SK-N-SH (cell line): ENCODE measurements around the gene MED16. TPM values are rescaled to one million over a fixed set of nuclear protein-coding genes. Genes with fewer than 3 reads are reported as not detected.

Experiments used
- CTCF ChIA-PET: fragments of 300-600, 350-600 bp; formaldehyde crosslinking; extraction: SDS; loops from one replicate; lab custom pipeline; 2021; lab: Yijun Ruan, JAX
- POLR2A ChIA-PET: fragments of 350-600 bp; sonication (Branson Sonifier 250); formaldehyde crosslinking; extraction: SDS; loops from one replicate; lab custom pipeline; 2020; ENCODE audit warnings: antibody characterized with exemption, inconsistent platforms; lab: Yijun Ruan, JAX
- DNase-seq: peaks from one replicate; pipeline ENCODE4 v3.0.0; 2012
- H2AFZ ChIP-seq: fragments of 200-600 bp; sonication (generic); 2 replicates; pipeline ENCODE4 v1.8.1; 2016; ENCODE audit warnings: antibody characterized with exemption, mild to moderate bottlenecking, low read depth
- H3F3A ChIP-seq: fragments of 200-600 bp; sonication (generic); replicated peaks from 2 replicates; pipeline ENCODE3; 2016; ENCODE audit warnings: antibody characterized with exemption, mild to moderate bottlenecking; ENCODE audit not compliant: insufficient read depth
- H3K27ac ChIP-seq, 2 experiments: fragments of 200-500 bp in 1 of 2; fragments of 200-600 bp in 1 of 2; sonication (Bioruptor generic) in 1 of 2; sonication (generic), shearing (Covaris generic) in 1 of 2; 2 replicates each; pipeline versions ENCODE4 v1.5.1 to v1.6.1; 2014 to 2016; ENCODE audit warnings: low read depth in 2 of 2, inconsistent platforms in 1 of 2, low read length in 1 of 2, mild to moderate bottlenecking in 1 of 2, mixed read lengths in 1 of 2
- H3K27me3 ChIP-seq: fragments of 200-600 bp; sonication (generic), shearing (Covaris generic); 2 replicates; pipeline ENCODE4 v1.6.1; 2016; ENCODE audit warnings: mixed run types; ENCODE audit not compliant: insufficient read depth
- H3K36me3 ChIP-seq, 2 experiments: fragments of 200-500 bp in 1 of 2; fragments of 200-600 bp in 1 of 2; sonication (Bioruptor generic) in 1 of 2; sonication (generic) in 1 of 2; replicated peaks in 1 of 2; 2 replicates each; pipeline versions ENCODE3 to v1.5.1; 2014 to 2016; ENCODE audit warnings: low read length in 1 of 2, mild to moderate bottlenecking in 1 of 2; ENCODE audit not compliant: insufficient read depth in 2 of 2, control insufficient read depth in 1 of 2
- H3K4me1 ChIP-seq, 2 experiments: fragments of 200-500 bp in 1 of 2; fragments of 200-600 bp in 1 of 2; sonication (Bioruptor generic) in 1 of 2; sonication (generic), shearing (Covaris generic) in 1 of 2; 2 replicates each; pipeline versions ENCODE4 v1.5.1 to v1.6.1; 2014 to 2016; ENCODE audit warnings: low read depth in 1 of 2, low read length in 1 of 2, mixed run types in 1 of 2; ENCODE audit not compliant: insufficient read depth in 2 of 2, control insufficient read depth in 1 of 2
- H3K4me2 ChIP-seq: fragments of 200-600 bp; sonication (generic), shearing (Covaris generic); 2 replicates; pipeline ENCODE4 v1.6.1; 2017; ENCODE audit warnings: mixed run types
- H3K4me3 ChIP-seq, 2 experiments: fragments of 200-500 bp in 1 of 2; fragments of 200-600 bp in 1 of 2; sonication (Bioruptor generic) in 1 of 2; sonication (generic), shearing (Covaris generic) in 1 of 2; 2 replicates each; pipeline versions ENCODE4 v1.5.1 to v1.8.1; 2014 to 2016; ENCODE audit warnings: low read depth in 2 of 2, inconsistent platforms in 1 of 2, low read length in 1 of 2, mild to moderate bottlenecking in 1 of 2, mixed read lengths in 1 of 2, moderate library complexity in 1 of 2
- H3K79me2 ChIP-seq: fragments of 200-600 bp; sonication (generic); 2 replicates; pipeline ENCODE4 v1.8.1; 2017; ENCODE audit warnings: mild to moderate bottlenecking; ENCODE audit not compliant: insufficient read depth
- H3K9ac ChIP-seq: fragments of 200-600 bp; sonication (generic); 2 replicates; pipeline ENCODE4 v1.6.1; 2017; ENCODE audit warnings: mixed run types
- H3K9me2 ChIP-seq: fragments of 200-600 bp; sonication (generic); 2 replicates; pipeline ENCODE4 v1.6.1; 2017; ENCODE audit warnings: mixed run types
- H3K9me3 ChIP-seq: fragments of 200-600 bp; sonication (generic); 2 replicates; pipeline ENCODE4 v1.6.1; 2017; ENCODE audit warnings: mixed run types, mild to moderate bottlenecking, moderate library complexity
- H4K20me1 ChIP-seq: fragments of 200-600 bp; sonication (generic); 2 replicates; pipeline ENCODE4 v1.6.1; 2017; ENCODE audit warnings: mild to moderate bottlenecking, mixed run types; ENCODE audit not compliant: insufficient read depth
- CHD2 ChIP-seq: fragments of 150-350 bp; IDR thresholded peaks from 2 replicates; pipeline ENCODE4 v1.6.1; 2018; ENCODE audit warnings: low read length; ENCODE audit not compliant: partially characterized antibody
- CTCF ChIP-seq: fragments of 200-600 bp; sonication (generic); IDR thresholded peaks from 2 replicates; pipeline ENCODE4 v1.6.1; 2017; ENCODE audit warnings: antibody characterized with exemption, mild to moderate bottlenecking, moderate library complexity
- ELF1 ChIP-seq: IDR thresholded peaks from 2 replicates; pipeline ENCODE4 v1.4.0; 2012
- EP300 ChIP-seq, 2 experiments: IDR thresholded peaks; 2 replicates each; pipeline versions ENCODE4 v1.4.0 to v1.6.1; 2012; ENCODE audit warnings: borderline replicate concordance in 1 of 2, low read depth in 1 of 2, low read length in 1 of 2
- MAX ChIP-seq: IDR thresholded peaks from 2 replicates; pipeline ENCODE4 v1.4.0; 2012; ENCODE audit warnings: low read depth
- NFIC ChIP-seq: IDR thresholded peaks from 2 replicates; pipeline ENCODE4 v1.4.0; 2012; ENCODE audit warnings: borderline replicate concordance
- NRF1 ChIP-seq: IDR thresholded peaks from 2 replicates; pipeline ENCODE4 v1.6.1; 2012; ENCODE audit warnings: low read depth, mild to moderate bottlenecking, low read length
- PBX3 ChIP-seq: IDR thresholded peaks from 2 replicates; pipeline ENCODE4; 2012
- POLR2AphosphoS5 ChIP-seq: IDR thresholded peaks from 2 replicates; pipeline ENCODE4 v1.6.1; 2012; ENCODE audit warnings: low read depth, low read length
- RAD21 ChIP-seq: IDR thresholded peaks from 2 replicates; pipeline ENCODE4 v1.6.1; 2012; ENCODE audit warnings: mild to moderate bottlenecking, low read length
- RCOR1 ChIP-seq: fragments of 150-350 bp; IDR thresholded peaks from 2 replicates; pipeline ENCODE4 v1.6.1; 2017; ENCODE audit warnings: antibody characterized with exemption, low read length
- REST ChIP-seq: IDR thresholded peaks from 2 replicates; pipeline ENCODE4 v1.6.1; 2012; ENCODE audit warnings: mild to moderate bottlenecking, low read depth, low read length, moderate library complexity
- RXRA ChIP-seq: IDR thresholded peaks from 2 replicates; pipeline ENCODE4 v1.4.0; 2012; ENCODE audit warnings: low read depth, mild to moderate bottlenecking, borderline replicate concordance
- SIN3A ChIP-seq: IDR thresholded peaks from 2 replicates; pipeline ENCODE4 v1.6.1; 2012; ENCODE audit warnings: low read depth, mild to moderate bottlenecking, low read length, moderate library complexity, borderline replicate concordance
- TAF1 ChIP-seq: IDR thresholded peaks from 2 replicates; pipeline ENCODE4 v1.6.1; 2012; ENCODE audit warnings: low read depth, mild to moderate bottlenecking, low read length, moderate library complexity, borderline replicate concordance
- TCF12 ChIP-seq: IDR thresholded peaks from 2 replicates; pipeline ENCODE4 v1.4.0; 2012
- TEAD4 ChIP-seq: IDR thresholded peaks from 2 replicates; pipeline ENCODE4 v1.4.0; 2012; ENCODE audit warnings: mild to moderate bottlenecking, borderline replicate concordance; ENCODE audit not compliant: insufficient read depth
- USF1 ChIP-seq: IDR thresholded peaks from 2 replicates; pipeline ENCODE4 v1.4.0; 2012; ENCODE audit warnings: low read depth, borderline replicate concordance
- ZBTB33 ChIP-seq: IDR thresholded peaks from 2 replicates; pipeline ENCODE4 v1.4.0; 2012; ENCODE audit warnings: low read depth, borderline replicate concordance
- WGBS: methylation state at CpG from one replicate; pipeline ENCODE4 v1.1.6; 2017; ENCODE audit warnings: low lambda C conversion rate; 5-methylcytosine and 5-hydroxymethylcytosine counted together
- polyA plus RNA-seq, 3 experiments: library from polyadenylated mRNA; depleted of rRNA; stranded (reverse); fragments of >200 nt; gene quantifications; 2 replicates each; pipeline ENCODE4 v1.2.3, GENCODE V29; 2012

The MED16 gene
- polyA plus RNA-seq, 1 of the 3 experiments (the other 2 are of a cell fraction): 40.6 TPM

GRCh38 chr19:932648-933552, 39.9 kb upstream of the MED16 start:
- Histone ChIP-seq H3K4me1 (peaks cover 13 to 40% of the 10 kb centered on the region in 2 experiments; a peak in 2 of 4 replicates), H3K4me3 (peak overlapping the region; percentile 1 to 46; a peak in 3 of 4 replicates), H3K27me3 (no peaks in the 10 kb centered on the region), H3K9ac (peak overlapping the region; percentile 49), H3K9me2 (no peaks in the 10 kb centered on the region), H4K20me1 (no peaks in the 10 kb centered on the region), H3K27ac (peak overlapping the region; percentile 54 to 89), H3K9me3 (no peaks in the 10 kb centered on the region), H3K36me3 (peaks cover 0 to 9% of the 10 kb centered on the region in 2 experiments), H3K79me2 (peaks cover 37% of the 10 kb centered on the region), H2AFZ (no peak overlapping the region), H3K4me2 (peak overlapping the region; percentile 83), H3F3A (peaks cover 6% of the 10 kb centered on the region)
- TF ChIP-seq REST: peak; percentile 65; the same call in 1 of the 2 replicates
- TF ChIP-seq ELF1: peak; percentile 55; the same call in 1 of the 2 replicates
- TF ChIP-seq RAD21: no peak
- peak; percentile 93 for TF ChIP-seq RCOR1
- TF ChIP-seq USF1: peak; percentile 45; the same call in 1 of the 2 replicates
- peak; percentile 71; the same call in 1 of the 2 replicates for TF ChIP-seq RXRA
- TF ChIP-seq CTCF: no peak
- TF ChIP-seq PBX3: peak; percentile 85
- peak; percentile 66 for TF ChIP-seq CHD2
- TF ChIP-seq NFIC: peak; percentile 76
- TF ChIP-seq SIN3A: peak; percentile 66; the same call in 1 of the 2 replicates
- TF ChIP-seq NRF1: no peak
- TF ChIP-seq TCF12: peak; percentile 99
- TF ChIP-seq MAX: peak; percentile 98
- peak; percentile 24; the same call in 1 of the 2 replicates for TF ChIP-seq TAF1
- peak in 1 of 2 experiments; percentile 85; a peak in 2 of 4 replicates for TF ChIP-seq EP300 (IDR thresholded peaks at IDR 0.05; ENCODE audit: borderline replicate concordance in 1 of 2, low read depth in 1 of 2, low read length in 1 of 2)
- TF ChIP-seq TEAD4: peak; percentile 93
- no peak for TF ChIP-seq ZBTB33
- TF ChIP-seq POLR2AphosphoS5: peak; percentile 84
- peak; percentile 94 for DNase-seq
- 36% methylated on average over 20 of the region's 54 CpGs for WGBS
- ChIA-PET POLR2A (interaction anchor here (0.6 to 1.2 kb wide), 2 partner anchors 12 to 51 kb away, joined by 3 to 5 read pairs; partner anchors contain the start of gene WDR18), CTCF (interaction anchor here (0.7 to 2.4 kb wide), 9 partner anchors 10 to 312 kb away, joined by 3 to 16 read pairs (median 3); partner anchors contain the start of genes MED16, RNU6-9 and WDR18)
